GM19372 (cell line): Measurements from ENCODE around the gene TAGAP.

ENCODE experiments used
- ATAC-seq: cut with Tn5 transposase; IDR thresholded peaks from one replicate; pipeline ENCODE4 v1.9.1; 2021; ENCODE audit warnings: mild to moderate bottlenecking, low read depth, moderate library complexity; ENCODE audit not compliant: unreplicated experiment

TAGAP gene

DNA sequence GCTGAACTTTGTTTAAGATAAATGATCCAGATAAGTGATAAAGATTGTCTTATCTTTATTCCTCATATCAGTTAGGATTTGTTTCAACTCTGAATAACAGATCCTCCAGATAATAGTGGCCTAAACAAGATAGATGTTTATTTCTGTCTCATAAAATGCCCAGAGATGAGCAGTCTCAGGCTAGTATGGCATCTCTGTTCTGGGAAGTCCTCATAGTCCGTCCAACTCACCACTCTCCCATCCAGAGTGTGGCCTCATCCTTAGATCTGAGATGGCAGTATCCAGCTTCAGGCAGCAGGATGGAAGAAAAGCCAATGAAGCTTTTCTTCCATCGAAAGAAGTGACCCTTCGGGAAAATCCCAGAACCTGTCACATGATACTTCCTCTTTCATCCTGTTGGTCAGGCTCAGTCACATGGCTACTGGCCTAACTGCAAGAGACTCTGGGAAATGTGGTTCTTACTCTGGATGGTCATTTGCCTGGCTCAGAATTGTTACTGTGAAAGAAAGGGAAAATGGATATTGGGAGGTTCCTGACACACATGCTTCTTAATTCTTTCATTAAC, 29.4 kb upstream of the TAGAP start:
- no peak for ATAC-seq

- no peak for ATAC-seq
Observed at GRCh38 chr6:159071843-159072769, 27.3 kb upstream of the TAGAP start.

DNA sequence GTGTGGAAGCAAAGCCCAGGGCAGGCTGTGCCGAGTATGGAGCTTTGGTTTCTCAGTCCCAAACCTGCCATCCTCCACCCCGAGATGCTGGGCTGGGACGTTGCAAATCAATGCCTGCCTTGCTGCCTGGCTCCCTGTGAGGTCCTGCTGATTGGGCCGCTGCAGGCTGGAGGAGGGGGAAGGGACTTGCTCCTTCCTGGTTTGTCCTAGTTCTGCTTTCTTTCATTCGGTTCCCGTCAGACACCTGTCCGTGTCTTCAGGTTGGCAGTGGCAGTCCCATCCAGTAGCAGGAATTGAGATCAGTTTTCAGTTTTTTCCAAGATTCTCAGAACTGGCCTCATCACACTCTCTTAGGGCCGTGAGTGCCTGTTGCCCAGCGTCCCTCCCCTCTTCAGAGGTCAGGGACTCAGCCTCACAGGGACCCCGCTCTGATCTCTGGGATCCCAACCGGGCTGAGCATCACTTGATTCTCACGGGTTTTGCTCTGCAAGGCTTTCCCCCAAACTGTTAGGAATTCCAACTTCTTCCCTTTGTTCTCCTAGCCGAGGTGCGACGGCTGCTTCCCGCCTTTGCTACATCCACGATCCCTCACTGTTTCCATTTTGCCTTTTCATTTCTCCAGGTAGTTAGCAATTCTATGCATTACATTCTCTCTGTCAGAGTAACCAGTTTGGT, 24.2 kb upstream of the TAGAP start:
- no peak for ATAC-seq

GRCh38 chr6:159067334-159067733, 22.5 kb upstream of the TAGAP start:
- ATAC-seq, result no peak

DNA sequence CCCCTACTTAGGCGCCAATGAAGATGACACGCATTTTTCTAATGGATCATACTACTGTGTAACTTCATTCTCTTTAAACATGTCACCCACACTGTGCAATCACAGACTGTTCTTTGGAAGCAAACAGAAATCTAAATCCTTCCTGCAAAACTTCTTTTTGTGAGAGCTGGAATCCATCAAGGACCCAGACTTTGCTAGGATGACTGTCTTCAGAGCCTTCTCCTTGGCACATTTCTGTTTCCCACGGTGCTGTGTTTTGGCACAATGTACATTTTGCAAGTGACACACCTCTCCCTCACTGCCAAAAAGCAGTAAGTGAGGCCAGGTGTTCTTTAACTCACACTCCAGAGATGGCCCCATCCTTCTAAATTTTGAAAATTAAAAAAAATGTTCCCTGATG, 21.7 kb upstream of the TAGAP start:
- ATAC-seq, result no peak

GRCh38 chr6:159065759-159066329, 21.1 kb upstream of the TAGAP start:
- no peak for ATAC-seq

DNA sequence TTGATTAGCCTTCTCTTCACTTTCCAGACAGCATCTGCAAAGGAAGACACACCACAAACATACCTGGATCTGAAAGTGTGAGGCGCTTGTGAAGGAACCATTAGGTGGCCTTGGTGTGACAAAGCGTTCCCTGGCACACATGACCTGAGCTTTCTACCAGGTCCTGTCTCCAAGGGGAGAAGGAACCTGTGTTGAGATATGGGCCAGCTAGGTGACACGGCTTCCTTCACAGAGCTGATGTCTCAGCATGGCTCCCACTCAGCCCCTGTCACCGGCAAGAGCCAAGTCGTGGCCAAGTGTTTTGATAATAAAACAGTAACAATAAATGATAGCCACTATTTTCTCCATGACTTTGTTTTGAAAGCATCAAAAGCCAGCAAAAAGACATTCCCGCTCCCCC, 20.3 kb upstream of the TAGAP start:
- no peak for ATAC-seq

GRCh38 chr6:159064477-159064876, 19.7 kb upstream of the TAGAP start:
- ATAC-seq, result no peak

DNA sequence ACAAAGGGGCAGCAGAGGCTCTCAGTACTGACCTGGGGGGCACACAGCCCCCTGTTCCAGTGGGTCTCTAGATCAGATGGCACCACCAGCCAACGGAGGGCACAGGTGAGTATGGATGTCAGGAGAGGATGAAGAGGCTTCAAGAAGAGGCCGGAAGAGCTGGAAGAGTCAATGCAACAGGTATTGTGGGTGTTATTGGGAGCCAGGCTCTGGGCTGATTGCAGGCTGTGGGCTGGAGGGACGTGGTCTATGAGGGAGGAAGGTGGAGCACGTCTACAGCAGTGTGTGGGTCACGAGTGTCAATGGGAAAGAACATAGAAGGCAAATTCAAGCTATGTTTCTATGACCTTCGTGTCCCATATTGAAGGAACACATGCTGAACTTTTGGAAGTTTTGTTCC, 18.8 kb upstream of the TAGAP start:
- no peak for ATAC-seq

GRCh38 chr6:159062976-159063375, 18.2 kb upstream of the TAGAP start:
- ATAC-seq, result no peak

DNA sequence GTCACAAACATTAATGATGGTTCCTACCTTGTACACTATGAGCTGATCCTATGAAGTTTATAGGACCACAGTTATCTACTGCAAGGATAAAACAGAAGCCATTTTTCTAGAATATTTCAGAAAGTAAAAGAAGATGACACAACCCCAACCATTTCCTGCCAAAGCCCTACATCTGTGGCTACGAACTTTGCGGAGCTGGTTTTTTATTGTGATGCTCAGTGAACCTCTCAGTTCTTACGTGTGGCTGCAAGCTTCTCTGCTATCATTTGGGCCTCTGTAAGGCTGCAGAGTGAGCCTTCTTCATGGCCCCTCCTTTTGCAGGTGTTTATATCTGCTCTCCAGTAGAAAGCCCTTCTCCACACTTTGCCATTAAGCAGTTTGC, 17.8 kb upstream of the TAGAP start:
- ATAC-seq, result no peak

- ATAC-seq, result no peak
Observed at GRCh38 chr6:159061805-159062563, 17.2 kb upstream of the TAGAP start.

GRCh38 chr6:159061146-159061545, 16.4 kb upstream of the TAGAP start:
- no peak for ATAC-seq

DNA sequence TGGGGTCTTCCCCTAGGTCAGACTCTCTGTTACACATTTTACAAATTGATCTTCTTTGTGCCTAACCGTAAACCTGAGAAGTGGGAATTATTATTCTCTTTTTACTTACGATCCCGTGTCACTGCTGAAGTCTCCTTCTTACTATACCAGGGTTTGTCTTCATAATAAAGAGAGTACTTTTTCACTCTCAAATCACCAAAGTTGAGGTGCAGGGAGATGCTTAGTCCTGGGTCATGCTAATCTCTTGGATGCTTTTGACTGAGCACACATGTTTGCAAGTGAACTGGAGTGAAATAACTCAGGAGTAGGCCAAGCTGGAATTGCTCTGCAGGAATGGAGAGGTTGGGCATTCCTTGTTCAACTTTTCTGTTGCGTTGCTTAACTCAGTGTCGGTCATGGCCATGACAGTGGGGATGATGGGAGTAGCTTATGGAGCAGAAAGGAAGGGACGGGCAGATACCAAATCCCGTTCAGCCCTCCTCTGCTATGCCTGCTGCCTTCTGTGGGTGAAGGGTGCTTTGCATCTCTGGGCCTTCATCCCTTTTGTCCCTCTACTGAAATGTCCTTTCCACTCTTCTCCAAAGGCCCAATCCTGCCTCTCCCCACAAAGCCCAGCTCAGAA, 15.2 kb upstream of the TAGAP start:
- no peak for ATAC-seq

DNA sequence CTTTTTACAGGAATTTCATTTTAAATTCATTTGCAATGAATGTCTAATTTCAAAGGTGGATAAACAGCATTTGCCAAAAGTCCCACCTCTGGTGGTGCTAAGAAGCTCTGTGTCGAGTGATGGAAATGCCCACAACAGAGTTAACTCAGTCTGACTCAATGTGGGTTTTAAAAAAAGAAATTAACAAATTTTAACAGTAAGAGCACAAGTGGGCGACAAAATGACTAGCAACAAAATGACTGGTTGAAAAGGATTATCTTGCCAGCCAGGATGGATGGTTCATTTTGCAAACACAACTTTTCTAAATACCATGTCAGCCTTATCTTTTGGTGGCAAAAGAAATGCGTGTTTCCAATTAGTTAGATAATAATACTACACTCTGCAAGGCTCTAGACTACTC, 14.3 kb upstream of the TAGAP start:
- no peak for ATAC-seq

DNA sequence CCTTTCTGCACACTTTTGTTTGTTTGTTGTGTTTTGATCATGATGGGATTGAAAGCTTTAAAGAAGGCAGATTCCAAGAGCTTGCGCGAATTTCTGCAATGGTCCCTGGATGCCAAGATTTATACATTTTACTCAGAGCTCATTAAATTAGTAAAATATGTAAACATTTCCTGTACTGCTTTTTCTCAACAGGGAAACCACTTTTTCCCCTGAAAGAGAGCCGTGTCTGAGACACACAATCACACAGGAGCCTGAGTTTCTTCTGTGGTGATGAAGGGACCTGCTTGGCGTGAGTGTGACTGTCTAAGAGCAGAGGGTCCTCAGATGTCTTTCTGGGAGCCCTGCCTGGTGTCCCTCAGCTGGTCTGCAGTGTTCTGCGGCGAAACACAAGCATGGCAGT, 12.1 kb upstream of the TAGAP start:
- ATAC-seq, result no peak

DNA sequence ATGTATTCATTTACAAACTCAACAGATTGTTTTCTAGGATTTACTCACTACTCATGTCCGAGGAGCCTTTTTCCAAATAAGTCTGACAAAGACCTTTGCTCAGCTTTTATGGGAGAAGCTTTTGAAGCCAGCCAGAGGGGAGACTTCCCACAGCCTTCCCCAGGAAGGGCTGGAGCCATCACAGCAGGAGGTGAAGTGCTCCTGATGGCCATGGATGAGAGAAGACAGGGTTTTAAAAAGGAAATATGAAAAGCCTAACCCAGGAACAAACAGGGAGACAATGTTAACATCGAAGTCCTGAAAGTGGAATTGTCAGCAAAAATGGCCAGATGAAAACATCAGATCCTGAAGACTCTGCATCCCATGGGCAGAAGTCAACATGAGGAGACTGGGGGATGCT, 11.6 kb upstream of the TAGAP start:
- ATAC-seq, result no peak

DNA sequence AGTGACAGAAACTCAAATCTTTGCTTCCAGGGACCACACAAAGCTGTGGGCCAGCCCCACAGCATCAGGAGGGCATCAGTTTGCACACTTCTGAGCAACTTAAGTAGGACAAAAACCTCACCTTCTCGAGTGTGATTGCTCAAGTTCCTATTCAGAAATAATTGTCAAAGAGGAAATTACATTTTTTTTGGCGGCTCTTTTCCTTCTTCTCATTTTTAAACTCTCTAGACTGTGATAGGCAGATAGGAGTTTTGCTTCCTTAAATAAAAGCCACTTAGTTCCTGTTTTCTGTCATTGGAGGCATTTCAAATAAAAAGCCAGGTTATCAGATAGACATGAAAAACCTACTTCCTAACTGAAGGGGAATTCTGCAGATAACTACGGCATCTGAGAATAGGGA, 11.2 kb upstream of the TAGAP start:
- ATAC-seq, result no peak

DNA sequence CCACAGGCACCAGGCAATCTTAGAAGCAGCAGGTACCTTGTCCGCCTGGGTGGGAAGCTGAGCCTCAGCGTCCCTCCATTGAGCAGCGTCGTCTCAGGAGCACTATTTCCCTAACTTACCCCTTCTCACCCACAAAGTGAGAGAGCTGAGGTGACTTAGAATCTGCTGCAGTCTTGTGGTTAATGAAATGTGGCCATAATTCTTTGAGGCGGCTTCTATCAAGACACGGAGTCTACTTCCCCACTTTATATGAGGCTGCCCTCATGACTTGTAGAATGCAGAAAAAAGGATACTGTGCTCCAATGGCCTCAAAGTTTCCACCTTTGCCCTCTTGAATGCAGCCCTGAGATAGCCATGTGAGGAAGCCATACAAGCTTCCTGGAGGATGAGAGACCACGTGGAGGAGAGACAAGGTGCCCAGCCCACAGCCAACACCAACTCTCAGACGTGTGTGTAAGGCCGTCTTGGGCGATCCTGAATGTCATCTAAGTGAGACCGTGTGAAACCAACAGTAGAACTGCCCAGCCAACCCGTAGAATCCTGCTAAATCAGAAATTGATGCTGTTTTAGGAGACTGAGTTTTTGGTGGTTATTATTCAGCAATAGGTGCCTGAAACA, 9.1 kb upstream of the TAGAP start:
- ATAC-seq, result no peak

- no peak for ATAC-seq
Observed at GRCh38 chr6:159052720-159053119, 7.9 kb upstream of the TAGAP start.
